Osteoblast (primary cell): Measurements from ENCODE around the gene CRLF2. TPM values are rescaled to one million over a fixed set of nuclear protein-coding genes. Genes with fewer than 3 reads are reported as not detected.

Source experiments
- DNase-seq: peaks from one replicate; pipeline ENCODE4 v3.0.0; 2011; ENCODE audit warnings: low spot score, mixed read lengths; ENCODE audit not compliant: insufficient read length; ENCODE audit errors: missing footprints
- H2AFZ ChIP-seq: 2 replicates; pipeline ENCODE4 v1.6.0; 2011; ENCODE audit warnings: mild to moderate bottlenecking, low read length
- H3K27ac ChIP-seq: 2 replicates; pipeline ENCODE4 v1.5.1; 2011; ENCODE audit warnings: mild to moderate bottlenecking, low read depth, low read length, moderate library complexity
- H3K27me3 ChIP-seq: 2 replicates; pipeline ENCODE4 v1.6.0; 2012; ENCODE audit warnings: mild to moderate bottlenecking, control low read depth, inconsistent platforms, low read length, moderate library complexity; ENCODE audit not compliant: insufficient read depth
- H3K36me3 ChIP-seq: 2 replicates; pipeline ENCODE4 v1.5.1; 2011; ENCODE audit warnings: mild to moderate bottlenecking, low read length, control low read depth, moderate library complexity; ENCODE audit not compliant: insufficient read depth
- H3K4me1 ChIP-seq: 2 replicates; pipeline ENCODE4 v1.5.1; 2011; ENCODE audit warnings: mild to moderate bottlenecking, low read length, control low read depth, moderate library complexity; ENCODE audit not compliant: insufficient read depth
- H3K4me2 ChIP-seq: 2 replicates; pipeline ENCODE4 v1.6.0; 2011; ENCODE audit warnings: mild to moderate bottlenecking, low read length; ENCODE audit not compliant: insufficient read depth
- H3K4me3 ChIP-seq: fragments of 200-600 bp; sonication (generic); 3 replicates; pipeline ENCODE4 v1.5.1; 2012; ENCODE audit warnings: mild to moderate bottlenecking, low read length, inconsistent platforms; ENCODE audit not compliant: insufficient read depth
- H3K79me2 ChIP-seq: 2 replicates; pipeline ENCODE4 v1.6.0; 2012; ENCODE audit warnings: mild to moderate bottlenecking, low read length, control low read depth, inconsistent platforms; ENCODE audit not compliant: insufficient read depth
- H3K9me3 ChIP-seq: 2 replicates; pipeline ENCODE4 v1.5.1; 2011; ENCODE audit warnings: low read depth, low read length, control low read depth
- H4K20me1 ChIP-seq: 2 replicates; pipeline ENCODE4 v1.6.0; 2012; ENCODE audit warnings: mild to moderate bottlenecking, low read length, control low read depth; ENCODE audit not compliant: insufficient read depth
- CTCF ChIP-seq: IDR thresholded peaks from 2 replicates; pipeline ENCODE4 v1.5.1; 2011; ENCODE audit warnings: mild to moderate bottlenecking, low read depth, low read length, moderate library complexity; ENCODE audit errors: extremely low read depth
- total RNA-seq: library from RNA; depleted of rRNA; stranded (reverse); fragments of >200 nt; gene quantifications from 2 replicates; pipeline ENCODE4 v1.2.3, GENCODE V29; 2012

Gene CRLF2
- total RNA-seq, 1 donor: 1.1 TPM

GRCh38 chrX:1223242-1223600, 10.8 kb upstream of the CRLF2 start:
- no peak for DNase-seq
- Histone ChIP-seq H3K27ac (no peak overlapping the region), H3K4me1 (no peaks in the 10 kb centered on the region), H3K4me2 (no peak overlapping the region), H3K27me3 (no peaks in the 10 kb centered on the region), H3K79me2 (no peaks in the 10 kb centered on the region), H3K36me3 (no peaks in the 10 kb centered on the region), H4K20me1 (no peaks in the 10 kb centered on the region), H3K9me3 (peaks cover 8% of the 10 kb centered on the region), H3K4me3 (no peak overlapping the region), H2AFZ (no peak overlapping the region)
- TF ChIP-seq CTCF: no peak

- no peak overlapping the region for H3K4me3 ChIP-seq
- no peaks in the 10 kb centered on the region for H3K27me3 ChIP-seq
- no peaks in the 10 kb centered on the region for H3K36me3 ChIP-seq
- H4K20me1 ChIP-seq: no peaks in the 10 kb centered on the region
- H3K4me1 ChIP-seq: no peaks in the 10 kb centered on the region
- peaks cover 8% of the 10 kb centered on the region for H3K9me3 ChIP-seq
- DNase-seq: peak; percentile 55
- H3K27ac ChIP-seq: no peak overlapping the region
- no peak overlapping the region for H2AFZ ChIP-seq
- no peak for TF ChIP-seq CTCF
- no peak overlapping the region for H3K4me2 ChIP-seq
- no peaks in the 10 kb centered on the region for H3K79me2 ChIP-seq
Observed at GRCh38 chrX:1222531-1223241, 10.2 kb upstream of the CRLF2 start.

- Histone ChIP-seq H3K27me3 (no peaks in the 10 kb centered on the region), H3K36me3 (no peaks in the 10 kb centered on the region), H3K9me3 (peaks cover 8% of the 10 kb centered on the region), H4K20me1 (no peaks in the 10 kb centered on the region), H2AFZ (no peak overlapping the region), H3K4me3 (no peak overlapping the region), H3K4me2 (no peak overlapping the region), H3K79me2 (no peaks in the 10 kb centered on the region), H3K4me1 (no peaks in the 10 kb centered on the region), H3K27ac (no peak overlapping the region)
- DNase-seq: no peak
- no peak for TF ChIP-seq CTCF
Observed at GRCh38 chrX:1221296-1221845, 8.9 kb upstream of the CRLF2 start.

- Histone ChIP-seq H3K36me3 (no peaks in the 10 kb centered on the region), H3K9me3 (peaks cover 2% of the 10 kb centered on the region), H3K4me3 (no peak overlapping the region), H3K27ac (no peak overlapping the region), H3K79me2 (no peaks in the 10 kb centered on the region), H3K4me2 (no peak overlapping the region), H3K27me3 (no peaks in the 10 kb centered on the region), H4K20me1 (no peaks in the 10 kb centered on the region), H3K4me1 (no peaks in the 10 kb centered on the region), H2AFZ (no peak overlapping the region)
- TF ChIP-seq CTCF: no peak
- DNase-seq: no peak
Observed at GRCh38 chrX:1218286-1218685, 5.8 kb upstream of the CRLF2 start.
